Esophagus muscularis mucosa (tissue), 3 donors: ENCODE measurements around the gene XK.

Experiments
- CTCF ChIP-seq, 3 experiments: fragments of 200-600 bp in 2 of 3; fragments of 450-650 bp in 1 of 3; sonication (generic) in 2 of 3; IDR thresholded peaks; one replicate each; pipeline ENCODE4 v1.5.1; 2017 to 2019; ENCODE audit warnings: antibody characterized with exemption in 3 of 3, mild to moderate bottlenecking in 2 of 3, moderate library complexity in 1 of 3
- POLR2A ChIP-seq: fragments of 450-650 bp; IDR thresholded peaks from one replicate; pipeline ENCODE4 v1.6.1; 2017; ENCODE audit warnings: antibody characterized with exemption, moderate library complexity, mild to moderate bottlenecking, low read depth
- POLR2AphosphoS5 ChIP-seq, 2 donors: sonication (generic); formaldehyde crosslinking; IDR thresholded peaks; one replicate each; pipeline ENCODE4 v1.6.1; 2017; ENCODE audit warnings: antibody characterized with exemption in 2 of 2

GRCh38 chrX:37641859-37642258, 43.7 kb upstream of the XK start:
- no peak for TF ChIP-seq CTCF (IDR thresholded peaks at IDR 0.05)
- TF ChIP-seq POLR2A: no peak
- no peak for TF ChIP-seq POLR2AphosphoS5 (IDR thresholded peaks at IDR 0.05)
